Fibroblast of mammary gland (primary cell): Measurements from ENCODE around the gene IGFL2.
"Not testable (repeated sequence)": the region's sequence is repeated elsewhere in the genome, so short reads cannot be mapped to it uniquely, and the experiment has no call there.

Source experiments
- DNase-seq: peaks from one replicate; pipeline ENCODE4 v3.0.0-alpha.2; 2010; ENCODE audit warnings: low read depth
- H3K4me3 ChIP-seq: 2 replicates; pipeline ENCODE4 v1.5.1; 2011; ENCODE audit warnings: low read depth, mild to moderate bottlenecking, low read length, moderate library complexity; ENCODE audit not compliant: control insufficient read depth
- TF ChIP-seq, protein P1 (sequence below): conservative IDR thresholded peaks from 2 replicates; pipeline ENCODE4 v1.5.1; 2011; ENCODE audit warnings: low read depth, low read length, inconsistent platforms; ENCODE audit not compliant: control insufficient read depth, insufficient read depth

The IGFL2 gene

DNA sequence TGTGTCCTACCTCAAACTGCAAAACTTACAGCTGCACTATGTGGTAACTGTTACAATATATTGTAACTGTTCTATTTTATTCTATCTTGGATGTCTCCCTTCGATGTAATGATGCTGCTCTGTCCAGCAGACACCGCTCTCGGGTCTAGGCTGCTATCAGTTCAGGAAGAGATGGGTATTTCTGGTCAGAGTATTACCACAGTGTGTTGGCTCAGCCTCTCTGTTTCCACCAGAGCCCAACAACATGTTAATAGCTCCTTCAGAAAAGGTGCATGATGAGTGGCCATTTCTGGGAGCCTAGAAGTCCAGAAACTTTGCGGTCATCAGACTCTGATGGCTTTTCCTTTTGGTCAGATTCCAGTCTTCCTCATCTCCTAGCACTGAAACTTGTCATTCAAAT lies 45.6 kb downstream of the IGFL2 start:
- no peak overlapping the region for H3K4me3 ChIP-seq
- TF ChIP-seq, protein P1, sequence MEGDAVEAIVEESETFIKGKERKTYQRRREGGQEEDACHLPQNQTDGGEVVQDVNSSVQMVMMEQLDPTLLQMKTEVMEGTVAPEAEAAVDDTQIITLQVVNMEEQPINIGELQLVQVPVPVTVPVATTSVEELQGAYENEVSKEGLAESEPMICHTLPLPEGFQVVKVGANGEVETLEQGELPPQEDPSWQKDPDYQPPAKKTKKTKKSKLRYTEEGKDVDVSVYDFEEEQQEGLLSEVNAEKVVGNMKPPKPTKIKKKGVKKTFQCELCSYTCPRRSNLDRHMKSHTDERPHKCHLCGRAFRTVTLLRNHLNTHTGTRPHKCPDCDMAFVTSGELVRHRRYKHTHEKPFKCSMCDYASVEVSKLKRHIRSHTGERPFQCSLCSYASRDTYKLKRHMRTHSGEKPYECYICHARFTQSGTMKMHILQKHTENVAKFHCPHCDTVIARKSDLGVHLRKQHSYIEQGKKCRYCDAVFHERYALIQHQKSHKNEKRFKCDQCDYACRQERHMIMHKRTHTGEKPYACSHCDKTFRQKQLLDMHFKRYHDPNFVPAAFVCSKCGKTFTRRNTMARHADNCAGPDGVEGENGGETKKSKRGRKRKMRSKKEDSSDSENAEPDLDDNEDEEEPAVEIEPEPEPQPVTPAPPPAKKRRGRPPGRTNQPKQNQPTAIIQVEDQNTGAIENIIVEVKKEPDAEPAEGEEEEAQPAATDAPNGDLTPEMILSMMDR = no peak
- no peak for DNase-seq

DNA sequence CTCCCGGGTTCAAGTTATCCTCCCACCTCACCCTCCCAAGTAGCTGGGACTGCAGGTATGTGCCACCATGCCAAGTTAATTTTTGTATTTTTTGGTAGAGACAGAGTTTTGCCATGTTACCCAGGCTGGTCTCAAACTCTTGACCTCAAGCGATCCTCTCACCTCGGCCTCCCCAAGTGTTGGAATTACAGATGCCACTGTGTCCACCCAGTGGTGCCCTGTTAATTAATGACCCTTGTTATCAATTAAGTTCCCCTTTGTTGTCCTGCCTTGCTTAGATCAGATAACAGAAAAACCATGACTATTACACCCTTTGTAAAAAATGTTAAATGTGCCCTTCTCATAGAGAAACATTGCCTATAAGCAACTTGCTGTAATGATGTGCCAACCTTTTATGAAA lies 47.1 kb downstream of the IGFL2 start:
- TF ChIP-seq, protein P1 = no peak
- DNase-seq = no peak
- no peak overlapping the region for H3K4me3 ChIP-seq

DNA sequence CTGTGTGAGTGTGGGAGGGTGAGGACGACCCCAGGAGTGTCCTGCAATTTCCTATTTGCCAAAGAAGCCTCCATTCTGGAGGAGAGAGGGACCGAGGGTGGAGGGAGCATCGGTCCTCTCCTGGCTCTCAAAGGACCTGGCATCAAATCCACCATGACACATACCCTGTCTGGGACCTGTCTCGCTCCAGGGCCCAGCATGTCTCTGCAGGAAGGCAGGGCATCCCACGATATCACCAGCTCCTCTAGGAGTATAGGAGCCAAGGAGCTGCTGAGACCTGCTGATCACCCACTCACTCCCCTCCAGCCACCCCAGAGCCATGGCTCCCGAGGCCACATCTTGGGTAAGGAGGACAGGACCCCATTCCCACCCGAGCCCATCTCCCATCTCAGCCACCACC lies 47.9 kb downstream of the IGFL2 start:
- not testable (repeated sequence) for DNase-seq, H3K4me3 ChIP-seq

DNA sequence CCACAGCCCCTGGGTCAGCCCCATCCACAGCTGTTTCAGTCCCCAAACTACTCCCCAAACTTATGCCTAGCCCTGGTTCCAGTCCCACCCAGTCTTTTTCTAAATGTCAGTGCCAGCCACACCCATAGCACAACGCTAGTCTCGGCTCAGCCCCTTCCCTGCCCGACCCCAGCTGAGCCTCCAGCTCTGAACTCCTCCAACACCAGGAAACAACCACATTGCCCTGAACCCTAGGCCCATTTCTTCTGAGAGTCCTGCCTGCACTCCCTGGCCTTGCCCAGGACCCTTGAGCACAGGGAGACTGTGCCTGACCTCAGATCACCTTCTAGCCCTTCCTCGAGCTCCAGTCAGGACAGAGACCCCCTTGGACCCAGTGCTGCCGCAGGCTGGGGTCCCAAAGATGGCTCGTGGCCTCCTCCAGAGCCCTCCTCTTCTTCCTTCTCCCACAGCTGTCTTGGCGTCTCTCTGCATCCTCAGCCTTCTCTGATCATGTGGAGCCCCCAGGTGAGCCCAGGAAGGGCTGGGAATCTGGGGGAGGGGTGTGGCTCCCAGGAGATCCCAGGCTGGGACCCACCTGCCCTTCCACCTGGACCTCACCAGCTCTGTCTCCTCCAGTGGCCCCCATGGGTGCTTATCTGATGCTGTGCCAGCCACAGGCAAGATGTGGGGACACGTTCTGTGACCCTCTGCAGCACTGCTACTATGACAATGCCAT lies 48.5 kb downstream of the IGFL2 start:
- no peak overlapping the region for H3K4me3 ChIP-seq
- no peak for DNase-seq
- TF ChIP-seq, protein P1 = no peak

DNA sequence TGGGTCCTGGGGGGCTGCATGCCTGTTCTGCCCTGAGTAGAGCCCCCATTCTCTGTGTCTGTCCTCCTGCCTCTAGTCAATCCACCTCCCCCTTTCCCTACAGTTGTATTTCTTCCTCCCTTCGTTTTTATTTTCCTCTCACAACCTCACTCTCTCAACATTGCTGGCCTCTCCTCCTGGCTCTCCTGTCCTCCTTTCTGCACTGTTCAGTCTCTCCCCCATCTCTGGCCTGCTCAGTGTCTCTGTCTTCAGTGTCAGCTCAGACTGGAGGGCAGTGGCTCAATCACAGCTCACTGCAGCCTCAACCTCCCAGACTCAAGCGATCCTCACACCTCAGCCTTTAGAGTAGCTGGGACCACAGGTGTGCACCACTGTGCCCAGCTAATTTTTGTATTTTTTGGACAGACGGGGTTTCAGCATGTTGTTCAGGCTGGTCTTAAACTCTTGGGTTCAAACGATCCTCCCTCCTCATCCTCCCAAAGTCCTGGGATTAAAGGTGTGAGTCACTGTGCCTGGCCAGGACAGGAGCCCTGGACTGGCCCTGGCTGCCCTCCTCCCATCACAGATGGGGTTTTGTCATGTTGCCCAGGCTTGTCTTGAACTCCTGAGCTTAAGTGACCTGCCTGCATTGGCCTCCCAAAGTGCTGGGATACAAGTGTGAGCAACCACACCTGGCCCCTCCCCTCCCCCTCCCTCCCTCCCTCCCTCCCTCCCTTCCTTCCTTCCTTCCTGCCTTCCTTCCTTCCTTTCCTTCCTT lies 49.5 kb downstream of the IGFL2 start:
- TF ChIP-seq, protein P1 = no peak
- DNase-seq = no peak
- no peak overlapping the region for H3K4me3 ChIP-seq

DNA sequence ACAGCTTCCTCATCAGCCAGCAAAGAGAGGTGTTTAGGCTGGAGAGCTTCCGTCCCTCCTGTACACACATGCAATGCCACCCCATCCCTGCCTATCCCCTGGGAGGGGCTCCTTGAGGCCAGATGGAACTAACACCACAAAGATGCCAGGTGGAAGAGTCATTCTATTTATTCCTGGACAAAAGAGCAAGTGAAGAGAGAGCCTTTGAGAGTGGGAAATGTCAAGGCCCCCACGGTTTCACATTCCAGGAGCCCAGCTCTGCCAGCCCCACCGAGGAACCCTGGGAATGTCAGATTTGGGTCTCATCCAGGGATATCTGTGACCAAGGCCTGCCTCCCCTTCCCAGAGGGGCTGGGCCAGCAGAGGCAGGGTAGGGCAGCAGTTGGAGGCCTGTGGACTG lies 50.7 kb downstream of the IGFL2 start:
- TF ChIP-seq, protein P1 = no peak
- no peak overlapping the region for H3K4me3 ChIP-seq
- no peak for DNase-seq
